ENCODE results near the gene PREX1.

DNA sequence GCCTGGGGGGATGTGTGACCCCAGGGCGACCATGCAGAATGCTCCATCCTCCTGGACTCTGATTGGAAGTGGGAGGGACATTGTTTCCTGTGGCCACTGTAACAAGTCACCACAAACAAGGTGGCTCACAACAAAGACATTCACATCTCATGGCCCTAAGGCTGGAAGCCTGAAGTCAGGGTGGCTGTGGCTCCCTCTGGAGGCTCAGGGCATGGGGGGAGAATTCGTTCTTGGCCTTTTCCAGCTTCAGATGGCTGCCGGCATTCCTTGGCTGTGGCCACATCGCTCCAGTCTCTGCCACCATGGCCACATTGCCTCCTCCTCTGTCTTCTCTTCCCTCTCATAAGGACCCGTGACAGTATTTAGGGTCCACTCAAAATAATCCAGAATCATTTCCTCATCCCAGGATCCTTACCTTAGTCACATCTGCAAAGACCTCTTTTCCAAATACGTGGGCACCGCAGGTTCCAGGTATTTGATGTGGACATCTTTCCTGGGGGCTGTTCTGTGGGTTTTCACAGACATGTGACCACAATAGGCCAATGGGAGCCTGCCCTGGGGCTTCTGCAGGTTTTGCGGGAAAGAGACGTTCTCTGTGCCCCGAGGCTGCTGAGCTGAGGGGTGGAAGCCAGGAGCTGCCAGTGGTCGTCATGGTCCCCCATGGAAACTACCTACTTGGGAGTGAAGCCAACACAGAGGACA, 249.3 kb downstream of the PREX1 start:
- TF ChIP-seq, protein P1, sequence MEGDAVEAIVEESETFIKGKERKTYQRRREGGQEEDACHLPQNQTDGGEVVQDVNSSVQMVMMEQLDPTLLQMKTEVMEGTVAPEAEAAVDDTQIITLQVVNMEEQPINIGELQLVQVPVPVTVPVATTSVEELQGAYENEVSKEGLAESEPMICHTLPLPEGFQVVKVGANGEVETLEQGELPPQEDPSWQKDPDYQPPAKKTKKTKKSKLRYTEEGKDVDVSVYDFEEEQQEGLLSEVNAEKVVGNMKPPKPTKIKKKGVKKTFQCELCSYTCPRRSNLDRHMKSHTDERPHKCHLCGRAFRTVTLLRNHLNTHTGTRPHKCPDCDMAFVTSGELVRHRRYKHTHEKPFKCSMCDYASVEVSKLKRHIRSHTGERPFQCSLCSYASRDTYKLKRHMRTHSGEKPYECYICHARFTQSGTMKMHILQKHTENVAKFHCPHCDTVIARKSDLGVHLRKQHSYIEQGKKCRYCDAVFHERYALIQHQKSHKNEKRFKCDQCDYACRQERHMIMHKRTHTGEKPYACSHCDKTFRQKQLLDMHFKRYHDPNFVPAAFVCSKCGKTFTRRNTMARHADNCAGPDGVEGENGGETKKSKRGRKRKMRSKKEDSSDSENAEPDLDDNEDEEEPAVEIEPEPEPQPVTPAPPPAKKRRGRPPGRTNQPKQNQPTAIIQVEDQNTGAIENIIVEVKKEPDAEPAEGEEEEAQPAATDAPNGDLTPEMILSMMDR (IDR thresholded peaks at IDR 0.05), result no peak
- no peak for TF ChIP-seq POLR2A (IDR thresholded peaks at IDR 0.05)
